ENCODE measurements around the gene PSMA6.
A peak's percentile ranks its signal among the peaks of the same experiment; 100 is the strongest.
"Not testable (repeated sequence)": the region's sequence is repeated elsewhere in the genome, so short reads cannot be mapped to it uniquely, and the experiment has no call there.

The PSMA6 gene

DNA sequence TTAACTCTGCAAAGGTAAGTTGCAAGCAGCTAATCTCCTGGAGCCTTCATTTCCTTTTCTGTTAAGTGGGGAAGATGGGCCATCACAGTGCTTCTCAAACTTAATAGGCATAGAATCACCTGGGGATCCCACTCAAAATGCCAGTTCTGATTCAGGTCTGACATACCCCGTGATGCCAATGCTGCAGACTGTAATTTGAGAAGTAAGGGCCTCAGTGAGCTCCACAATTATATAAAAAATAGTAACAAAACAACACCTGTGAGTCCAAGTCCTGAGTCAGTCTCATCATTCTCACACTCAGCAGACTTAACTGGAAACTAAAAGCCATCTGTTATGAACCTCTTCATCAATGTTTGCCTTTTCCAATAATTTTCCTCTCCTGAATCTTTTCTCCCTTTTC lies 10.8 kb upstream of the PSMA6 start:
- no peak for FAIRE-seq
- no peak for DNase-seq (ENCODE audit: extremely low spot score, insufficient read length, low read depth)

DNA sequence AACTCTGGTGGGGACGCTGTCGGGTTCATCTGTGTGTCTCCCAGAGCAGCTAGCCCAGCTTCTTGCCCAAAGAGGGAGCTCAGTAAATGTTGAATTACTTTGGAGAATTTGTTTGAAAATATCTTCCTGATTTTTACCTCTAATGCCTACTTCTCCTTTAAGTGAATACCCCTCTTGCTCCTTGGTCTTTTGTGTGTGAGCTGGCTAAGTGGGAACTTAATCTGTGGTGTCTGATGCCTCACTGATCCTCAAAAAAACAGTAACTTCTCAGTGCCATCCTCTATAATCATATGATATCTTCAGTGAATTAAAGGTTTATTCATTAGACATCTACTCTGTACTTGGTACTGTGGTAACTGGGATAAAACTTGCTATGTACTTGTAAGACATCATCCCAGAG lies 7.7 kb upstream of the PSMA6 start:
- DNase-seq (ENCODE audit: extremely low spot score, insufficient read length, low read depth) = no peak
- FAIRE-seq = no peak

DNA sequence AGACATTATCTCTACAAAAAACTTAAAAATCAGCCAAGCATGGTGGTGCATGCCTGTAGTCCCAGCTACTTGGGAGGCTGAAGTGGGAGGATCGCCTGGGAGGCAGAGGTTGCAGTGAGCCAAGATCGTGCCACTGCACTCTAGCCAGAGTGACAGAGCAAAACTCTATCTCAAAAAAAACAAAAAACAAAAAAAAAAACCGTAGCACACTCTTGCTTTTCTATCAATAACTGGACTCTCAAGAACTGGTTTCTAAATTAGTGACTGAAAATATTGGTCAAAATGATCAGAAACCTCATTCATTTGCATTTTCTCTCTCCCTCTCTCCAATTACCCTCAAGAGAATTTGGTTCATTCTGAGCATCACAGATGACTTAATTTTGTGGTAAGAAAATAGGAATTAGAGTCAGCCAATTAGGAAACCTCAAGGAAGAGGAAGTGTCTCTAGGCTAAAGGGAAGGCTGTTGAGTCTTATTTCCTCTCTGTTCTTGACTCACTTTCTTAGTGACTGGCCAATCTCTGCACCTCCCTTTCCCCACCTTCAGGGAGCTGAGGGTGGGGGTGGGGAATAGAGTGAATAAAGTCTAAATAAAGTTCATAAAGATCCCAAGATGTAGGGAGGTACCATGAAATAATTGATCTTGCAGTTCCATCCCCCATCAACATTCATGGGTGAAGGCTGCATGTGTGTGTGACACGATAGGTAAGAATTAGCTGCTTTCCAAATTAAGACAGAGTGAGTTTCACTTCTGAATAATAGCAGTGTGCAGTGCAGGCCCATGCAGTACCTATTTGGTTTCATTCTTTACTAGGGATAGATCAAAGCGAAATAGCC lies 6.8 kb upstream of the PSMA6 start:
- FAIRE-seq (peak; percentile 90), DNase-seq (ENCODE audit: extremely low spot score, insufficient read length, low read depth) (peak; percentile 47)

DNA sequence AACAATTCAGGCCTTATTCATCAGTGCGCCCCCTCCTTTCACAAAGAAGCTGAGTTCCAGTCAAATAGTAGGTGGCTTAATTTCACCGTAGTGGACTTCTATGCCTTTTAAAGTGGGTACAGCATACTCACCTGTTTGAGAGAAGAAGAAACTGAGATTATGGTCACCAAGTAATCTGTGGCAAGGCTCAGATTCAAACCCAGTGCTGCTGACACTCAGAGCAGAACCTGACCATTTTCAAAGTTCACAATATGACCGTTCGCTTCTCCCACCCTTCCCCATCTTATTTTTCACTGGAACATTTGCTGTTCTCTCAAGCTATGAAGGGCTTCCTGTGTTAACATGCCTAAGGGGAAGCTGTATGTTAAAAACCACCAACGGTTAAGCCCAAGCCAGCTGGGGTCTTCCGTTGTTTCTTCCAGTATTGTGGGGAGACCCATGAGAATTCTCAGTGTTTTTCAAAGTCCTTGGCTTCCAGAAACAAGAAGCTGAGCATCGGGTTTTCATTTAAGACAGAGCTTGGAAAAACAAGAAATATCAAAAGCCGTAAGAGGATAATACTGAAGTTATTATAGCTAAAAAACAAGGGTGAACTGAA lies 6.1 kb upstream of the PSMA6 start:
- FAIRE-seq = no peak
- DNase-seq (ENCODE audit: extremely low spot score, insufficient read length, low read depth) = no peak

DNA sequence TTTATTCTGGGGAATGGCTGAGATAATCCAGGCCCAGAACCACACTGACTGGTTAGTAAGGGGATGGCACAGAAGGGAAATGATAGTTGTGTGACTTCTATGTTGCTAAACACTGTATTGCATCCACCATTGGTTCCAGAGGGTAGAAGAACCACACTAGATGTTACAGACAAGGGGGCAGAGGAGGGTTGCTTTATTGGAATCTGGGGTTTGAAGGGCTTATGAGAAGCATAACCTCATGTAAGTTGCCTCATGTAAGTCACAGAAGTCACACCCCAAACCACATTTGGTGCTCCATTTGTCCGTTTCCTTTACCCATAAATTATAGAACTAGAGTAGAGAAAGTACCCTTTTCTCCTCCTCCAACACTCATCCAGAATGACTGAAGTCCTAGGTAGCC lies 5.5 kb upstream of the PSMA6 start:
- DNase-seq (ENCODE audit: extremely low spot score, insufficient read length, low read depth) (no peak), FAIRE-seq (peak; percentile 65)

DNA sequence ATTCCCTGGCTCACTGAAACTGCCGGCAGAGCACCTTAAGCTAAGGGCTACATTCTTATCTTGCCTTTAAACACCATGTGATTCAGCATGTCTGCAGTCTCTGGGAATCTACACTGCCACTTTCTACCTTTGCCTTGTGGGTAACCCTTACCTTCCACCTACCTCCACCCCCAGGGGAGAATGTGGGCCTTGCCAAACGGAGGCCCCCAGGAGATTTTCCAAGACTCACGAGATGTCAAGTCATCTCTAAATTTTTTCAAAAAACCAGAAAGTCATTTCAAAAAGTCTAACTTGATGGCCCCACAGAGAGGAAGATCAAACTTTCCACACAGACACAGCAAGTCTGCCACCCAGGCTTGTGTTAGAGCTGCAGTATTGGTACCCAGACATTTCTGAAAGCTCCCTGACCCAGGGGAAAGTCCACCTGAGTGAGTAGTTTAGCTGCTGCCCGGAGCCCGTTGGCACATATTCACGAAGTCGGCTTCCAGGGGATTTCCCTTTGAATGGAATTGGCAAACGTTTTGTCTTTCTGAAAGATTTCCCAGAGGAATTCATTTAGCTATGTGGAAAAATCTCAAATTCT lies 4.7 kb upstream of the PSMA6 start:
- peak; percentile 36 for FAIRE-seq
- no peak for DNase-seq (ENCODE audit: extremely low spot score, insufficient read length, low read depth)

DNA sequence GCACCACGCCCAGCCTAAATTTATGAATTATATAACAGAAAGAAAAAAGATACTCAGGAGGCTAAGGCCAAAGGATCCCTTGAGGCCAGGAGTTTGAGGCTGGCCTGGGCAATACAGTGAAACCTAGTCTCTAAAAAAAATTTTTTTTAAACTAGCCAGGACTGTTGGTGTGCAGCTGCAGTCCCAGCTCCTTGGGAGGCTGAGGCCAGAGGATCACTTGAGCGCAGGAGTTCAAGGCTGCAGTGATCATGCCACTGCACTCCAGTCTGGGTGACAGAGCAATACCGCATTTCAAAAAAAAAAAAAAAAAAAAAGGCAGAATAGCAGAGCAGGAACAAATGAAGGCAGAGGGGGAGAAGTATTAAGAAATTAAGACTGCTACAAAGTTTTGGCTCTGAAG lies 2.6 kb upstream of the PSMA6 start:
- DNase-seq (ENCODE audit: extremely low spot score, insufficient read length, low read depth) = no peak
- no peak for FAIRE-seq

DNA sequence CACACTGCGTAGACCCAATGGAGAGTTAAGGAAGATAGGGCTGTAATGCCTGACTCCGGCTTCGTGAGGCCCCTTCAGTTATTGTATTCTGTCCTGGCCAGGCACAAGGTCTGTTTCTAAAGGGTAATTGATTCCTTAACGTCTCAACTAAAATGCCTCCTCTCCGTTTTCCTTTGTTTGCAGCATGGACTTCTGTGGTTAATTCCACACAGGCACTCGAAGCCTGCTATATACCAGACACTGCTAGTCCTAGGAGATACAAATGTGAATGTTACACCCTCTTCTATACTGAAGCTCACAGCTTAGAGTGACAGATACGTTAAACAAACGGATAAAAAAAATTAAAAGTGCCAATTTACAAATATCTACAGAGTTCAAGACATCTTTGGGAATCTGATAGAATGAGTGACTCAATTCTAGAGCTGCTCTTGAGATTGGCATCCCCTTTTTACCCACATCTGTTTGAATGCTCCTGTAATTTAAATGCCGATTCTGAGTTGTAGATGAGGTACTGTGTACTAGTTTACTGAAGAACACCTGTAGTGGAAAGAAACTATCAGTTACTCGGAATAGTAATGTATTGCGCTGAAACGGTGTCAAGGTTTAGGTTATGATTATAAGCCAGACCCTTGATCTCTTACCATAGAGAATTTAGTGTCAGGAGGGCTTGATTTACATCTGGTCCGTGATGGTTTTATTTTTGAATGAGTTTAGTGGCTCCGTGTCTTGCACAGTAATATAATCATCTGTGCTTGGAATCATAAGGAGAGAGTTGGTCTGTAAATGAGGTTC lies 784 bp downstream of the PSMA6 start:
- FAIRE-seq (no peak), DNase-seq (ENCODE audit: extremely low spot score, insufficient read length, low read depth) (no peak)

DNA sequence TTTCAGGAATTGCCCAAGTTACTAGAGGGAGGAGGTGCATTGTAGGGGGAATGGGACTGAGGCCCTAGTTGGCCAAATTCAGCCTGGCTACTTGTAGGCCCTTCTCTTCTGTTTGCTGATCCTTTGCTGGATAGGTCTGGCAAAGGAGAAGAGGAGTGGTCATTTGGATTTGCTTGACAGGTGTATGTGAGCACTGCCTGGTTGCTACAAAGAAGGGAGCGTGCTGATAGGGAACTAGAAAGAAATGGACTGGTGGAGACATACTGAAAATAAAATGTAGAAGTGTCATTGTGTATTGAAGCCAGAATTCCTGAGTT lies 3.6 kb downstream of the PSMA6 start:
- no peak for FAIRE-seq

DNA sequence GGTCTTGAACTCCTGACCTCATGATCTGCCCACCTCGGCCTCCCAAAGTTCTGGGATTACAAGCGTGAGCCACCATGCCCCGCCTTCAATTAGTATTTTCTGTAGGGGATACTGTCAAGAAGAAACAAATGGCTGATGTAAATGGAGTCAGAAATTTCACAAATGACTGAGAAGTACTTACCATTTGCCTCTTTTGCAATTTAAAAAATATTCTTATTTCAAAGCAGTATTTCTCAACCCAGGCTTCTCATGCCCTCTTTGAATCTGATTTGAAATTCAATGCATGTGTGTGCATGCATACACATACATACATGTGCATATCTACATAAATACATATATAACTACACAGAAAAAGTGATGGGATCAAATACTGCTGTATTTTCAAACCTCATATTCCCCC lies 4.4 kb downstream of the PSMA6 start:
- FAIRE-seq (no peak), DNase-seq (ENCODE audit: extremely low spot score, insufficient read length, low read depth) (no peak)

More for the DNA sequence above, 3.6 kb downstream of the PSMA6 start:
- DNase-seq (ENCODE audit: extremely low spot score, insufficient read length, low read depth) = no peak

DNA sequence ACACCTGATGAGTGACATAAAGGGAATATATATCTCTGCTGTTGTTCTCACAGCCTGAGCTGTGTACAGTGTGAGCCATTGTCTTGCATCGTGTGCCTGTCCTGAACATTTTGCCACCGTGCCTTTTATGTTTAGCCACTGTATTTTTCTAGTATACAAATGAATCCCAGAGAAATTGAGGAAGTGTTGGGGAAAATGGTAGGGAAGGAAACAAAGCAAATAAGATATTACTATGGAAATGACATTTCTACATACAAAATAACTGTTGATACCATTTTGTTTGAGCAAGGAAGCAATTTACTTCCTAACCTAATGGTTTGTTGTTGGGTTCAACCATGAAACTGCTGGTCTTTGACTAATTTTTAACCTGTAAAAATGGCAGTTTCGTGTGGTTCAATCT lies 5.5 kb downstream of the PSMA6 start:
- FAIRE-seq (no peak), DNase-seq (ENCODE audit: extremely low spot score, insufficient read length, low read depth) (no peak)

DNA sequence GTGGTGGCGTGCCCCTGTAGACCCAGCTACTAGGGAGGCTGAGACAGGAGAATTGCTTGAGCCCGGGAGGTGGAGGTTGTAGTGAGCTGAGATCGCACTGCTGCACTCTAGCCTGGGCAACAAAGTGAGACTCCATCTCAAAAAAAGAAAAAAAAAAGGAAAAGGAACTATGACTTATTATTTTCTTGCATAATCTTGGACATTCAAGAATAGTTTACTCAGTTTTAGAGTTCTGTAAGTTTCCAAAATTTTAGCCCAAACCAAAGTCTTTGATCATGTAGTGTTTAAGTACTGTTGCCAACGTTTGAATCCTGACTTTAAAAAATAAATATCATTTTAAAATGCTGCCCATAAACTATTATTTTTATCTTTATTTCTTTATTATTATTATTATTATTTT lies 6.2 kb downstream of the PSMA6 start:
- FAIRE-seq = no peak
- no peak for DNase-seq (ENCODE audit: extremely low spot score, insufficient read length, low read depth)

DNA sequence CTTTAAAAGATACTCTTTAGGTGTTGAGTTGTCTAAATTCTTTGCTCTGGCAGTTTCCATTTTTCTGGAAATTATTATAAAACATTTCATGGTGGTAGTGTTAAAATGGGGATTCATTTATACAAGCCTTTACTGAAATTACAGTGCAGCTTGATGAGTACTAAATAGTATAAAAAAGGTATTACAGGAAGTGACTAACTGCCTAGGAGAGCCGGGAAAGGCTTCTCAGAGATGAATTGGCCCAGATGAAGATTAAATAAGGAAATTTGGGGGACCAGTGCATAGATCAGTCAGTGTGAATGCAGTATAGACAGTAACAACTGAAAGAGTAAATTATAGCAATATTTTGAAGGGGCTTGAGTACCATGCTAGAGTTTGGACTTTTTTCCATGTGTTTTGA lies 7.5 kb downstream of the PSMA6 start:
- DNase-seq (ENCODE audit: extremely low spot score, insufficient read length, low read depth) (no peak), FAIRE-seq (no peak)

DNA sequence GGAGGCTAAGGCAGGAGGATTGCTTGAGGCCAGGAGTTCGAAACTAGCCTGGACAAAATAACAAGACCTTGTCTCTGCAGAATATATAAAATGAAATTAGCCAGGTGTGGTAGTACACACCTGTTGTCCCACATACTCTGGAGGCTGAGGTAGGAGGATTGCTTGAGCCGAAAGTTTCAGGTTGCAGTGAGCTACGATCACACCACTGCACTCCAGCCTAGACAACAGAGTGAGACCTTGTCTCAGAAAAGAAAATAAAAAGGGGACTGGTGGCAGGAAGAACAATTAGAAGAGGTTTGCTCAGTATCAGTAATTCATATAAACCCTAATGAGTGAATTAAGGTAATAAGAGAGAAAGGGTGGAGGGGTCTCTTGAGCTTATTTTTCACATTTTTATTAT lies 8.0 kb downstream of the PSMA6 start:
- DNase-seq (ENCODE audit: extremely low spot score, insufficient read length, low read depth) (no peak), FAIRE-seq (peak; percentile 39)

DNA sequence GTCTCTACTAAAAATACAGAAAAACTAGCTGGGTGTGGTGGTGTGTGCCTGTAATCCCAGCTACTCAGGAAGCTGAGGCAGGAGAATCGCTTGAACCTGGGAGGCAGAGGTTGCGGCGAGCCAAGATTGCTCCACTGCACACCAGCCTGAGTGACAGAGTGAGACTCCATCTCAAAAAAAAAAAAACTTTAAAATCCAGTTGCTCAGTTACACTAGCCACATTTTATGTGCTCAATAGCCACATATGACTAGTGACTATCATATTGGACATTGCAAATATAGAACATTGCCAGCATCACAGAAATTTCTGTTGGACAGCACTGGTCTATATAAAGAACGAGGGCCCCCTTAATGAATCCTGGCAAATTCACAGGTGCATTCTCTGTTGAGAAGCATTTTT lies 9.2 kb downstream of the PSMA6 start:
- not testable (repeated sequence) for FAIRE-seq; DNase-seq (ENCODE audit: extremely low spot score, insufficient read length, low read depth)

DNA sequence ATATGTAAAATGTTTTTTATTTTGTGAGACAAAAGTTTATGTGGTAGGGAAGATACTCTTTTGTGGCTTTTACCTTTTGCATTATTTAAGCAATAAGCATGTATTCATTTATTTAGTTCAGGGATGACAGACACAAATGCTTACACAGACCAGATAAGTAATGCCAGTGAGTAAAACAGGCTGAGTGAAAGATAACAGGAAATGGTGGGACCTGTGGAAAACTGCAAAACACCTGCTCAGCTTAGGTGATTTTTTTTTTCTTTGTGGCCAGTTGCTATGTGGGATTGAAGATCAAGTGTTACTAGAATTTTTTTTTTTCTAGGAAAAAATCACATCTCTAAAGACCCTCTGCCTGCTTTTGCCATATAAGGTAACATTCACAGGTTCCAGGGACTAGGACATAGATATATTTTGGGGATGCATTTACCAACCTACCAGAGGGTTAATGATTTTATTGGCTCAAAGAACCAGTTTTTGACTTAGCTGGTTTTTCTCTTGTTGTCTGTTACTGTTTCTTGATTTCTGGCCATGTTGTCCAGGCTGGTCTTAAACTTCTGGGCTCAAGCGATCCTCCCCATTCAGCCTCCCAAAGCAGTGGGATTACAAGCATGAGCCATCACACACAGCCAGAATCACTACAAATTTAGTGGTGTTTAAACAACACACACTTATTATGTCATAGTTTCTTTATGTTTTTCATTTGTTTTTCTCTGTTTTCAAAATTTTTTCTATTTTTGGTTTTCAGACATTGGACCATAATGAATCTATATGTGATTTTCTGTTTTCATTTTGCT lies 9.8 kb downstream of the PSMA6 start:
- FAIRE-seq = no peak
- no peak for DNase-seq (ENCODE audit: extremely low spot score, insufficient read length, low read depth)

DNA sequence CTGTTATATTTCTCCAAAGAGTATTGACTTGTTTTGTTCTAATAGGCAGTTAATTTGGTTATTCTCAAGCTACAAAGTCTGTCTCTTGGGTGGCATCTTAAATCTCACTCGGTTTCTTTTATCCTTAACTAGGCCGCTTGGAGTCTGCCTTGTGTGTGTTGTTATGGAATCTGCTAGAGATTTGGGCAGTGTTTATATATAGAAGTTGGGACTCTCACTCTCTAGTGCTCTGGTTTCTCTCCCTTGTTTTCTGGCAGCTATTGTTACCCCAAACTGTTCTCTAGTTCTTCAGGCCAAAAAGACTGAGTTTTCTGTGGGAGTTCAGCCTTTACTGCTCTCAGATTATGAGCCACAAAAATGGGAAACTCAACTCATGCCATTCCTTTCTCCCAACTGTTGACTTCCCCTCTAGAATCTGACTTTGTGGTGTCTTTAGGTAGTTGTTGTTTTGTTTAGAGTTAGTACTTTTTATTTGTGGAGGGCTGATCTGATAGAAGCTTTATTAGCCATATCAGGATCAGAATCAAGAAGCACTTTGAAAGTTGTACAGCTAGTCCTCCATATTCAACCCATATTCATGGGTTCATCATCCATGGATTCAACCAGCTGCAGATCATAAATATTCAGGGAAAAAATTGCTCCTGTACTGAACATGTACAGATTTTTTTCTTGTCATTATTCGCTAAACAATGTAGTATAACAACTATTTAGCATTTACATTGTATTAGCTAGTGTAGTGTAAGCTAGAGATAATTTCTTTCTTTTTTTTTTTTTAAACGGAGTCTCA lies 11.2 kb downstream of the PSMA6 start:
- no peak for FAIRE-seq
- DNase-seq (ENCODE audit: extremely low spot score, insufficient read length, low read depth) = no peak

DNA sequence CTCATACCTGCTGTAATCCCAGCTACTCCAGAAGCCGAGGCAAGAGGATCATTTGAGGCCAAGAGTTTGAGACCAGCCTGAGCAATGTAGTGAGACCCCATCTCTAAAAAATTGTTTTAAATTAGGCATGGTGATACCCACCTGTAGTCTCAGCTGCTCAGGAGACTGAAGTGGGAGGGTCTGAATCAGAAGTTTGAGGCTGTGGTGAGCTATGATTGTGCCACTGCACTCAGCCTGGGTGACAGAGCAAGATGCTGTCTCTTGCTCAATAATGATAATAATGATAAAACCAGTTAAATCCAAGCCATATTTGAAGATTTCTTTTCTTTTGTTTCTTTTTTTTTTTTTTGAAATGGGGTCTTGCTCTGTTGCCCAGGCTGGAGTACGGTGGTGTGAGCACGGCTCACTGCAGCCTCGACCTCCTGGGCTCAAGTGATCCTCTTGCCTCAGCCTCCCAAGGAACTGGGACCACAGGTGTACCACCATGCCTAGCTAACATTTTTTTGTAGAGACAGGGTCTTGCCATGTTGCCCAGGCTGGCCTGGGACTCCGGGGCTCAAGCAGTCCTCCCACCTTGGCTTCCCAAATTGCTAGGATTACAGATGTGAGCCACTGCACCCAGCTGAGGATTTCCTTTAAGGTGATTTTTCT lies 12.8 kb downstream of the PSMA6 start:
- FAIRE-seq = no peak

DNA sequence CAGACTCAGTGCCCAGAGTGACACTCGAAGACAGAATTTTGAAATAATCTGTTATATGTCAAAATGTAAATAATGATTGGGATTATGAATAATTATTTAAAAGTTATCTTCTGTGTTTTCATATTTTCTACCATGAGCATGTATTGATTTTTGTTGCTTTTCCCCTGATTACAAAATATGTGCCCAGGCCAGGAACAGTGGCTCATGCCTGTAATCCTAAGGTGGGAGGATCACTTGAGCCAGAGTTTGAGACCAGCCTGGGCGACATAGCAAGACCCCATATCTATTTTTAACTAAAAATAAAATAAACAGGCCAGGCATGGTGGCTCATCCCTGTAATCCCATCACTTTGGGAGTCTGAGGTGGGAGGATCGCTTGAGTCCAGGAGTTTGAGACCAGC lies 13.5 kb downstream of the PSMA6 start:
- DNase-seq (ENCODE audit: extremely low spot score, insufficient read length, low read depth) = no peak
- no peak for FAIRE-seq

More for the DNA sequence above, 12.8 kb downstream of the PSMA6 start:
- no peak for DNase-seq (ENCODE audit: extremely low spot score, insufficient read length, low read depth)

Data from GM18507 (cell line).